NCI-H1048 (cell line): ENCODE measurements around the gene USP38.

ENCODE experiments used
- DNase-seq: peaks from one replicate; lab custom pipeline; 2025; lab: John Stamatoyannopoulos, UW

Gene USP38

DNA sequence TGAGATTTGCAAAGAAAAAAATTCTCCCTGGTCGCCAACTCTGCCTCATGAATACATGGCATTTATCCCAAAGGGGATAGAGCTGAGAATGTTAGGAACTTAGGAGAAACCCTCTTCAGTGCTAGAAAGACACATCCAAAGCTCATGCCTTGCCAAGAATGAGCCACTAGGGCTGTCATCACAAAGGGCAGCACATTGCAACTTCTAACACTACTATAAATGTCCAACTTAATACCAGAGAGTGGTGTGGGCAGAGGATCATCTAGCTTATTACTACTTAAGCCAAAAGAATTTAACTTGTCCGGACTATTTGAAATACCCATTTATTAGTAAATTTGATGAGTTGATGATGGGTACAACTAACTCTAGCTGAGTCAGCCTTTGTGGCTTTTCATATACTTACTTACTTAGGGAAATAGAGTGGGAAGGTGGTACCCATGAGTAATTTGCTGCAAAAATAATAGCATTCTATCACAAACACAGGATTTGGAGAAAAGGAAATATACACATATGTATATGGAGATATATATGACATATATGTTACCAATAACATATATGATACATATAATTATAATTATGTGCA is 85.6 kb downstream of the USP38 start:
- DNase-seq = no peak
